Measurements from ENCODE around the gene PCDH9.

Gene PCDH9

DNA sequence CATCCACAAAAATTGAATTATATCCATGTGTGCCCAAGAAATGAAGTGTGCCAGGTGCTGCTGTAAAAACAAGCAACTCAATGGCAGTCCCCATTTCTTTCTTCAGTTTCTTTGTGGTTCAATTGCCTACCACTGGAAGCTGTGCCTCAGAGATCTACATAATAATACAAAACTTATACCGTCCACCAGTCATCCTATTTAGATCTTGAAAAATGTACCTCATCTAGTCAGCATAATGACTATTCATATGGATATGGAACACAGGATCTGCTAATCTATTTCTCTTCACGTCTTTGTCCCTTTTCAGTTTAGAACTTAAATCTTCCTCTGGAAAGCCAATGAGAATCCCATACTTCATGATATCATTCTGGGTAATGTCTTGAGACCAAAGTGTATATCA is 648.5 kb downstream of the PCDH9 start:
- in situ Hi-C loops (cut with MboI; ENCODE audit: low sequenced_read_pairs, unreplicated experiment), result no loop called here
- TF ChIP-seq, protein P1, sequence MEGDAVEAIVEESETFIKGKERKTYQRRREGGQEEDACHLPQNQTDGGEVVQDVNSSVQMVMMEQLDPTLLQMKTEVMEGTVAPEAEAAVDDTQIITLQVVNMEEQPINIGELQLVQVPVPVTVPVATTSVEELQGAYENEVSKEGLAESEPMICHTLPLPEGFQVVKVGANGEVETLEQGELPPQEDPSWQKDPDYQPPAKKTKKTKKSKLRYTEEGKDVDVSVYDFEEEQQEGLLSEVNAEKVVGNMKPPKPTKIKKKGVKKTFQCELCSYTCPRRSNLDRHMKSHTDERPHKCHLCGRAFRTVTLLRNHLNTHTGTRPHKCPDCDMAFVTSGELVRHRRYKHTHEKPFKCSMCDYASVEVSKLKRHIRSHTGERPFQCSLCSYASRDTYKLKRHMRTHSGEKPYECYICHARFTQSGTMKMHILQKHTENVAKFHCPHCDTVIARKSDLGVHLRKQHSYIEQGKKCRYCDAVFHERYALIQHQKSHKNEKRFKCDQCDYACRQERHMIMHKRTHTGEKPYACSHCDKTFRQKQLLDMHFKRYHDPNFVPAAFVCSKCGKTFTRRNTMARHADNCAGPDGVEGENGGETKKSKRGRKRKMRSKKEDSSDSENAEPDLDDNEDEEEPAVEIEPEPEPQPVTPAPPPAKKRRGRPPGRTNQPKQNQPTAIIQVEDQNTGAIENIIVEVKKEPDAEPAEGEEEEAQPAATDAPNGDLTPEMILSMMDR (IDR thresholded peaks at IDR 0.05; ENCODE audit: borderline replicate concordance, control extremely low read depth, extremely low read depth, insufficient read depth, missing control alignments), result no peak
- no peak for DNase-seq (ENCODE audit: low spot score)

DNA sequence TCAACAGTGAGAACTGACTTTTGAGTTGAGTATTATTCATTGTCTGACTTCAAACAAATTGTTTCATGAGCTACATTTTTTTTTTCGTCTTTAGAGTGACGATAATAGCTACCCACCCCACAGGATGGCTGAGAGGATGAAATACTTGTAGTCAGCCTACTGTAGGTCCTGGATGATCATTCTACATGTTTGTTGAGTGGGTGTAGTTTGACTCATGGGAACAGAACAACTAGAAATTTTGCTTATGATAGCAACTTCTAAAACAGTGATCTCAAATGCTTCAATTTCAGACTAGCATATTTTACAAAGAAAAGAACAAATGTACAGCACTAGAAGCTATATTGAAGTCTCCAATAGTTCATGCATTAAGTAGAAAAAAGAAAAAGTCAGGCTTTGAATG is 651.8 kb downstream of the PCDH9 start:
- in situ Hi-C loops (cut with MboI; ENCODE audit: low sequenced_read_pairs, unreplicated experiment), result no loop called here
- TF ChIP-seq, protein P1 (IDR thresholded peaks at IDR 0.05; ENCODE audit: borderline replicate concordance, control extremely low read depth, extremely low read depth, insufficient read depth, missing control alignments), result no peak
- no peak for DNase-seq (ENCODE audit: low spot score)

DNA sequence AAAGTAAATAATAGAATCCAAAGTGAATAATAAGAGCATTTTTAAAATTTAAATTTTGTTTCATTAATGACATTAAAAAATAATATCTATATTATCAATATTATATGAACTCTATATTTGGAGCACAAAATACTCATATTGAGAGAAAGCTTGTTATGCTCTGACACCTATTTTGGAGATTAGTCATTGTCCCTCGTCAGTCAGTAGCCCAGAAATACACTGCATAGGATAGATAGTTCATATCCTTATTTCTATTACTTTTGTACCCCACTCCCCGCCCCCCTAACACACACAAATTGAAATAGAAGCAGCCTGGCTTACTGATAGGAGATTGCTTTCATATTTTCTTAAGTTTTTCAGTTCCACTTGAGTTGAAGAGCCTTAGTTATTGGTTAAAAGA is 652.8 kb downstream of the PCDH9 start:
- in situ Hi-C loops (cut with MboI; ENCODE audit: low sequenced_read_pairs, unreplicated experiment), result no loop called here
- TF ChIP-seq, protein P1 (IDR thresholded peaks at IDR 0.05; ENCODE audit: borderline replicate concordance, control extremely low read depth, extremely low read depth, insufficient read depth, missing control alignments), result no peak
- DNase-seq (ENCODE audit: low spot score), result no peak

DNA sequence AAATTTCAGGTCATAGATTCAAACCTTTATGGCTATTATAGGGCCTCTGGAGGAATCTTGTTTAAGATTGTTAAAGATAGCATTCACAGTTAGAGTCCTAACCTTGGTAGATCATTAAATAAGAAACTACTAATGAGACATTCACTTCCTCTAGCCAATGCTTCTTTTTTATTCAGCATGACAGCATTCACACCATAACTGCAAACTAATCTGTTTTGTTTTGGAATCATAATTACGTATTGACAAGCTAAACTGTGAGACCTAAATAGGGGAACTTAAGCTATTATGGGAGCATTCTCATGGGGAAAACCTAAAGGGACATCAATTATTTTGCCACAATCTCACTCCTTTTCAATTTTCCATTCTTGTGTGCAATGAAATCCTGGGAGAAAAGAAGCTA is 653.8 kb downstream of the PCDH9 start:
- no peak for DNase-seq (ENCODE audit: low spot score)
- TF ChIP-seq, protein P1 (IDR thresholded peaks at IDR 0.05; ENCODE audit: borderline replicate concordance, control extremely low read depth, extremely low read depth, insufficient read depth, missing control alignments), result no peak
- in situ Hi-C loops (cut with MboI; ENCODE audit: low sequenced_read_pairs, unreplicated experiment), result no loop called here

DNA sequence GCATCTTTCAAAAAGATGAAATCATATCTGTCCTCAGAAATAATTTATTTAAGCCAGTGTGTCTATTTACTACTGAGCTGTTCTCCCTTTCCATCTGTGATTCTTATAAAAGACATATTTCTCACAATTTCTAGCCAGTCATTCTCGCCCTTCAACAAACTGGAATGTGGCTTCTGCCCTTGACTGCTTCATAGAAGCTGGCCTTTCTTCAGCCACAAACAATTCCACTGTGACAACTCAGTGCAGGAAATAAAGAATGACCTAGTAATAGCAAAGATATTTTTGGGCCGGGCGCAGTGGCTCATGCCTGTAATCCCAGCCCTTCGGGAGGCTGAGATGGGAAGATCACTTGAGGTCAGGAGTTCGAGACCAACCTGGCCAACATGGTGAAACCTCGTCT is 655.5 kb downstream of the PCDH9 start:
- in situ Hi-C loops (cut with MboI; ENCODE audit: low sequenced_read_pairs, unreplicated experiment), result no loop called here
- TF ChIP-seq, protein P1 (IDR thresholded peaks at IDR 0.05; ENCODE audit: borderline replicate concordance, control extremely low read depth, extremely low read depth, insufficient read depth, missing control alignments), result no peak
- no peak for DNase-seq (ENCODE audit: low spot score)

DNA sequence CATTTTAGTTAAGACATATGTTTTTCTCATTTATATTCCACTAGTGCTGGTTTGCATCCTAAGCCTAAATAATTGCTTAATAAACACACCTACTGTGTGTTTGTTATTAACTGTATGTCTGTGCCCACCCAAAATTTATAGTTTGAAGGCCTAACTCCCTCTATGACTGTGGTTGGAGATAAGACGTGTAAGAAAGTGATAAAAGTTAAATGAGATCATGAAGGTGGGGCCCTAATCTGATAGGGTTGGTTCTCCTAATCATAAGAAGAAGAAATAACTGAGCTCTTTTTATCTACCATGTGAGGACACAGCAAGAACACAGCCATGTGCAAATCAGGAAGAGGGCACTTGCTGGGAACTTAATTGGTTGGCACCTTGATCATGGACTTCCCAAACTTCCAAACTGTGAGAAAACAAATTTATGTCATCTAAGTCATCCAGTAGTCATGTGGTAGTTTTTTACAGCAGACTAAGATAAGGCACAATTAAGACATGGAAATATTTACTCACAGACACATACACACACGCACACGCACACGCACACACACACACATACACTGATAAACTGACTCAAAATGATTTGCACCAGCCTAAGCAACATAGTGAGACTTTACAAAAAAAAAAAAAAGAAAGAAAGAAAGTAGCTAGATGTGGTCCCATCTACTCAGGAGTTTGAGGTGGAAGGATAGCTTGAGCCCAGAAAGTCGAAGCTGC is 662.1 kb downstream of the PCDH9 start:
- in situ Hi-C loops (cut with MboI; ENCODE audit: low sequenced_read_pairs, unreplicated experiment), result no loop called here
- DNase-seq (ENCODE audit: low spot score), result no peak
- TF ChIP-seq, protein P1 (IDR thresholded peaks at IDR 0.05; ENCODE audit: borderline replicate concordance, control extremely low read depth, extremely low read depth, insufficient read depth, missing control alignments), result no peak

Measured in GM13976 (cell line).